ENCODE results near the gene DAPK1.

- TF ChIP-seq, protein P1, sequence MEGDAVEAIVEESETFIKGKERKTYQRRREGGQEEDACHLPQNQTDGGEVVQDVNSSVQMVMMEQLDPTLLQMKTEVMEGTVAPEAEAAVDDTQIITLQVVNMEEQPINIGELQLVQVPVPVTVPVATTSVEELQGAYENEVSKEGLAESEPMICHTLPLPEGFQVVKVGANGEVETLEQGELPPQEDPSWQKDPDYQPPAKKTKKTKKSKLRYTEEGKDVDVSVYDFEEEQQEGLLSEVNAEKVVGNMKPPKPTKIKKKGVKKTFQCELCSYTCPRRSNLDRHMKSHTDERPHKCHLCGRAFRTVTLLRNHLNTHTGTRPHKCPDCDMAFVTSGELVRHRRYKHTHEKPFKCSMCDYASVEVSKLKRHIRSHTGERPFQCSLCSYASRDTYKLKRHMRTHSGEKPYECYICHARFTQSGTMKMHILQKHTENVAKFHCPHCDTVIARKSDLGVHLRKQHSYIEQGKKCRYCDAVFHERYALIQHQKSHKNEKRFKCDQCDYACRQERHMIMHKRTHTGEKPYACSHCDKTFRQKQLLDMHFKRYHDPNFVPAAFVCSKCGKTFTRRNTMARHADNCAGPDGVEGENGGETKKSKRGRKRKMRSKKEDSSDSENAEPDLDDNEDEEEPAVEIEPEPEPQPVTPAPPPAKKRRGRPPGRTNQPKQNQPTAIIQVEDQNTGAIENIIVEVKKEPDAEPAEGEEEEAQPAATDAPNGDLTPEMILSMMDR (IDR thresholded peaks at IDR 0.05; ENCODE audit: low read depth, low read length), result no peak
- no peak for TF ChIP-seq EZH2phosphoT487 (IDR thresholded peaks at IDR 0.05; ENCODE audit: low read depth)
These were observed 21.8 kb downstream of the DAPK1 start for GRCh38 chr9:87519461-87519860.
